Activated naive CD8-positive, alpha-beta T cell treated with anti-CD3 and anti-CD28 coated beads, Interleukin-2, amount 10 ng/mL, durations not matched to agents 7 days and 5 days (primary cell): ENCODE measurements around the gene WDFY4. TPM values are rescaled to one million over a fixed set of nuclear protein-coding genes. Genes with fewer than 3 reads are reported as not detected.

Experiments used
- ATAC-seq: fragments of 150-1000 bp; cut with Tn5 transposase; one replicate; pipeline ENCODE4 v1.10.0; 2021; ENCODE audit warnings: low read depth, moderate library complexity
- POLR2A ChIA-PET: fragments of 350-600 bp; sonication (Branson Sonifier 250); formaldehyde crosslinking; loops from one replicate; lab custom pipeline; 2021; ENCODE audit warnings: antibody characterized with exemption; lab: Charles Lee
- DNase-seq: peaks from one replicate; pipeline ENCODE4 v3.0.0; 2021
- H3K27ac Mint-ChIP-seq: one replicate; pipeline ENCODE4 v1.8.0; 2022; ENCODE audit warnings: mild to moderate bottlenecking, mixed read lengths
- H3K27me3 Mint-ChIP-seq: one replicate; pipeline ENCODE4 v1.8.0; 2022; ENCODE audit warnings: mild to moderate bottlenecking, moderate library complexity, mixed read lengths
- H3K36me3 Mint-ChIP-seq: one replicate; pipeline ENCODE4 v1.8.0; 2021; ENCODE audit warnings: mild to moderate bottlenecking, mixed read lengths
- H3K4me1 Mint-ChIP-seq: one replicate; pipeline ENCODE4 v1.8.0; 2021; ENCODE audit warnings: mixed read lengths
- H3K4me3 Mint-ChIP-seq: one replicate; pipeline ENCODE4 v1.8.0; 2022; ENCODE audit warnings: mild to moderate bottlenecking, moderate library complexity, mixed read lengths
- H3K9me3 Mint-ChIP-seq: one replicate; pipeline ENCODE4 v1.8.0; 2021; ENCODE audit warnings: mixed read lengths
- total RNA-seq, 2 experiments: library from RNA; stranded (reverse); gene quantifications; one replicate each; pipeline ENCODE4 v1.2.3, GENCODE V29; 2021

WDFY4 gene
- total RNA-seq, 2 experiments from 2014 or later: 1.5 to 2.4 TPM

GRCh38 chr10:48661441-48661840, 23.2 kb upstream of the WDFY4 start:
- no peak for ATAC-seq

GRCh38 chr10:48667960-48668590, 16.6 kb upstream of the WDFY4 start:
- peaks cover 3% of the 10 kb centered on the region for H3K9me3 Mint-ChIP-seq
- no peaks in the 10 kb centered on the region for H3K36me3 Mint-ChIP-seq
- POLR2A ChIA-PET: no interaction called here
- DNase-seq (no peak), ATAC-seq (no peak)
- H3K27me3 Mint-ChIP-seq: peaks cover 3% of the 10 kb centered on the region
- H3K27ac Mint-ChIP-seq: no peak overlapping the region
- no peaks in the 10 kb centered on the region for H3K4me1 Mint-ChIP-seq
- H3K4me3 Mint-ChIP-seq: no peak overlapping the region

More at GRCh38 chr10:48661441-48661840, 23.2 kb upstream of the WDFY4 start:
- Mint-ChIP-seq H3K4me3 (no peak overlapping the region), H3K9me3 (peaks cover 3% of the 10 kb centered on the region), H3K4me1 (peaks cover 8% of the 10 kb centered on the region), H3K27ac (no peak overlapping the region), H3K36me3 (no peaks in the 10 kb centered on the region), H3K27me3 (peaks cover 16% of the 10 kb centered on the region)
- DNase-seq: no peak
- POLR2A ChIA-PET: no interaction called here

DNA sequence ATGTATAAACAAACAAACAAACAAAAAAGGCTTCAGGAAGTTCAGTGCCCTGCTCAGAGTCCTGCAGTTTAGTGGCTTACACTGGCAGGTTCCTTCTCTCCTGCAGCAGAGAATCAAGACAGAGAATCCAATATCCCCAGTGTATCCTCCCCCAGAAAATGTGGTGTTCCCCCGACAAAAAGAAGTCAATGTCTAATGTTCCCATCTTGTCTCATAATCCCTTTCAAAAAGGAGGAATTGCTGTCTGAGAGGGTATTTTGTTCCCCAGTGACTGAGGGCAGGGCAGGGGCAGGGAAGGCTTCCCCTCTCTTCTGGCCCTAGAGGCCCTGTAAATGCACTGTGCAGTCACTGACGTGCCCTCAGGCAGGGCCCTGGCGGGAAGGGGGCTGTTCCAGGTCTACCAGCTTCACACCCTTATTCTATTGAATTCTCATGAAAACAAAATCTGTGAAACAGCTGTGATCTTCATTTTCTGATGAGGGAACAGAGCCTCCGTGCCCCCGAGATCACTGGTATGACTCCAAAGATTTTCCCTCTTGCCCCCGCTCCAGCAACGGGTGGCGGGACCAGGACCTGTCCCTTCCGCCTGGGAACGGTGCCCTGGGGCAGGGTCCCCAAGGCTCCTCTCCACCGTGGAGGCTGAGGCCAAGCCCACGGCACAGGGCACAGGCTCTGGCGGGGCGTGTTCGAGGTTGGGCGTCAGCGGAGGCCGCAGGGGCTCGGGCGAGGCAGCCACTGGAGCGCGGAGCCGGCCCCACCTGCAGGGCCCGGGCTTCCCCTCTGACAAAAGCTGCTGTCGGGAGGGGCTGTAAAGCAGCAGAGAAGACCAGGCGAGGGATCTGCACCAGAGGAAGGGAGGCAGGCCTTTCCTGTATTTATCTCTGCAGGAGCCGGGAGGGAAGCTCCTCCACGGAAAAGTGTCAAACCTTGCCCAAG, 13.4 kb upstream of the WDFY4 start:
- H3K4me1 Mint-ChIP-seq: no peaks in the 10 kb centered on the region
- no peak for ATAC-seq
- no peak overlapping the region for H3K27ac Mint-ChIP-seq
- H3K36me3 Mint-ChIP-seq: no peaks in the 10 kb centered on the region
- no peak for DNase-seq
- POLR2A ChIA-PET: no interaction called here
- H3K27me3 Mint-ChIP-seq: peaks cover 3% of the 10 kb centered on the region
- H3K4me3 Mint-ChIP-seq: no peak overlapping the region
- H3K9me3 Mint-ChIP-seq: no peaks in the 10 kb centered on the region

DNA sequence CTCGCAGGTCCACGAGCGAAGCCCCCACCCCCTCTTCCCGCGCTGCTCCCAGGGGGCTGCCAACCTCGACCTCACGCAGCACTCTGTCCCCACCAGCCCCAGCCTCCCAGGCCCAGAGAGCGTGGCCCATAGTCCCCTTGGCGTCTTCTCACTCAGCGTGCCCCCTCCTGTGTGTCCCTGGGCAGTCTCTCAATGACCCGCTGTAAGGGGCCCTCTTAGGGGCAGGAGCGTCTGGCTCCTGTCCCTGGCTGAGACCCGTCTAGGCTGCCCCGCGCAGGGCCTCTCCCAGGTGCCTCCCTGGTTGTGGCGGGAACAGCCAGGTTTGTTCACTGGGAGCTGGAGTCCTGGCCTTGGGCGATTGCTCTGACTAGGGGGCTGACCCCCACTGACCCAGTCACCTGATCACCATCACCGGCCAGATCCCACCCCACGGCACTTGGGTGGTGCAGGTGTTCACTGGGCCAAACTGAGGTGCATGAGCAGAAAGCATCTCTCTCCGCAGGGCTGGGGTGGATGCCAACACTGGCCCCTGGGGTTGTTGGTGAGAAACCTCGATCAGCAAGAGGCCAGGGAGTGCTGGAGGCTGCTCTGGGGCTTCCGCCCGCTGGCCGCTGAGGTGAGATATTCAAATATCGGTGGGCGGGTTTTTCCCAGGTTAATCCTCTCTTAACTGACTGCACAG, 12.6 kb upstream of the WDFY4 start:
- H3K27ac Mint-ChIP-seq: no peak overlapping the region
- POLR2A ChIA-PET: no interaction called here
- no peak overlapping the region for H3K4me3 Mint-ChIP-seq
- H3K9me3 Mint-ChIP-seq: no peaks in the 10 kb centered on the region
- ATAC-seq (no peak), DNase-seq (no peak)
- H3K36me3 Mint-ChIP-seq: no peaks in the 10 kb centered on the region
- no peaks in the 10 kb centered on the region for H3K4me1 Mint-ChIP-seq
- H3K27me3 Mint-ChIP-seq: peaks cover 3% of the 10 kb centered on the region

GRCh38 chr10:48672596-48673265, 11.9 kb upstream of the WDFY4 start:
- H3K27me3 Mint-ChIP-seq: peaks cover 3% of the 10 kb centered on the region
- POLR2A ChIA-PET: no interaction called here
- H3K4me3 Mint-ChIP-seq: no peak overlapping the region
- DNase-seq: no peak
- no peak for ATAC-seq
- no peaks in the 10 kb centered on the region for H3K4me1 Mint-ChIP-seq
- H3K36me3 Mint-ChIP-seq: no peaks in the 10 kb centered on the region
- no peak overlapping the region for H3K27ac Mint-ChIP-seq
- H3K9me3 Mint-ChIP-seq: no peaks in the 10 kb centered on the region

DNA sequence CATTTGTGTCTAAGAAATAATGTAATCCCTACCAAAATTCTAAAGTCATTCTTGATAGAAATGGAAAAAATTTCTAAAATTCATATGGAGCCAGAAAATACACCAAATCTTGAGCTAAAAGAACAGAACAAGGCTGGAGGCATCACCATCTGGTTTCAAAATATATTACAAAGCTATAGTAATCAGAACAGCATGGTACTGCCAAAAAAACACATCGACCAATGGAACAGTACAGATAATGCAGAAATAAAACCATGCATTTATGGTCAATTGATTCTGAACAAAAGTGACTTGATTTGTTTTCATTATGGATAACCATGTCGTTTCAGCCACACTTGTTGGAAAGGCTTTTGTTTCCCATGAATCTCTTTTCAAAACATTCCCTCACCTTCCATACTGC, 7.0 kb upstream of the WDFY4 start:
- DNase-seq: no peak
- no peak for ATAC-seq
- no peaks in the 10 kb centered on the region for H3K36me3 Mint-ChIP-seq
- peaks cover 4% of the 10 kb centered on the region for H3K27me3 Mint-ChIP-seq
- H3K4me1 Mint-ChIP-seq: no peaks in the 10 kb centered on the region
- no peak overlapping the region for H3K4me3 Mint-ChIP-seq
- no peak overlapping the region for H3K27ac Mint-ChIP-seq
- POLR2A ChIA-PET: no interaction called here
- no peaks in the 10 kb centered on the region for H3K9me3 Mint-ChIP-seq

GRCh38 chr10:48678041-48678440, 6.6 kb upstream of the WDFY4 start:
- Mint-ChIP-seq H3K9me3 (no peaks in the 10 kb centered on the region), H3K36me3 (no peaks in the 10 kb centered on the region), H3K27me3 (peaks cover 4% of the 10 kb centered on the region), H3K4me1 (no peaks in the 10 kb centered on the region), H3K4me3 (no peak overlapping the region), H3K27ac (no peak overlapping the region)
- POLR2A ChIA-PET: no interaction called here
- ATAC-seq (no peak), DNase-seq (no peak)

GRCh38 chr10:48681740-48682139, 2.9 kb upstream of the WDFY4 start:
- Mint-ChIP-seq H3K27me3 (peaks cover 22% of the 10 kb centered on the region), H3K4me1 (peaks cover 2% of the 10 kb centered on the region), H3K4me3 (no peak overlapping the region), H3K36me3 (no peaks in the 10 kb centered on the region), H3K27ac (no peak overlapping the region), H3K9me3 (no peaks in the 10 kb centered on the region)
- ATAC-seq (no peak), DNase-seq (no peak)
- POLR2A ChIA-PET: no interaction called here

DNA sequence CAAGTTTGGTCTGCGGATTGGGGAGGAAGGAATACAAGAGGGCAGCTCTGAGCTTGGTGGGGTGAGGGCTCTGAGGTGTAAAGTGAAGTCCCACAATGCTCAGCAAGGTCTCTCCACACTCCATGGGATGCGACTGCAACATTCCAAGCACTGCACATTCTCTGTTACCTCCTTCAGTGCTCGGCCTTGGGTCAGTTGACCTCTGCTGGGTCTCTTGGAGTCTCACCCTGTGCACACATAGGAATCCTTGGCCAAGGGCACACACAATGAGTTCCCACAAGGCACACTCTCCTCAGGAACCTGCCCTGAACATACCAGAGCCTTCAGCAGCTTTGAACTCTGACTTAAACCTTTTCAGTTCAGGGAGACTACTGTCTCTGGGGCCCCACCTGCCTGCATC, 2.4 kb upstream of the WDFY4 start:
- no peak for ATAC-seq
- peaks cover 2% of the 10 kb centered on the region for H3K4me1 Mint-ChIP-seq
- H3K9me3 Mint-ChIP-seq: no peaks in the 10 kb centered on the region
- H3K36me3 Mint-ChIP-seq: no peaks in the 10 kb centered on the region
- no peak overlapping the region for H3K4me3 Mint-ChIP-seq
- POLR2A ChIA-PET: no interaction called here
- H3K27me3 Mint-ChIP-seq: peaks cover 25% of the 10 kb centered on the region
- DNase-seq: no peak
- no peak overlapping the region for H3K27ac Mint-ChIP-seq

DNA sequence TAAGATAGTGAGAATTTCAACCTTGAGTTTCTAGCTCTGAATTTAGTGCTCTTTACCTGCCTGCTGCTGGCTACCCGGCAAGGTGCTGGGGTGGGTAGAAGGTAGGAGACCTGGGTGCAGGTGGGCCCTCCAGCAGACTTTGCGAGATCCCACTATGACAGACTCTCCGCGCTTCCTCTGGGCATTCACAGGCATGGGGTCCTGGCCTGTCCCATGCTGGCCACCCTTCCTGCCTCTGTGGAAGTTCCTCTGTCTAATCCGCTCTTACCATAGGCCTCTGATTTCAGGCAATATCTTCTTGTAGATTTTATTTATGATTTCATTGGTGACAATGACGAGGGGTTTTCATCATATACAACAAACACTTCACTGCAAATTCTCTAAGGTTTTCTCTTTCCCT, 1.2 kb upstream of the WDFY4 start:
- Mint-ChIP-seq H3K27me3 (peaks cover 25% of the 10 kb centered on the region), H3K4me3 (no peak overlapping the region), H3K4me1 (peaks cover 2% of the 10 kb centered on the region), H3K27ac (no peak overlapping the region), H3K9me3 (no peaks in the 10 kb centered on the region), H3K36me3 (no peaks in the 10 kb centered on the region)
- ATAC-seq (no peak), DNase-seq (no peak)
- POLR2A ChIA-PET: no interaction called here

DNA sequence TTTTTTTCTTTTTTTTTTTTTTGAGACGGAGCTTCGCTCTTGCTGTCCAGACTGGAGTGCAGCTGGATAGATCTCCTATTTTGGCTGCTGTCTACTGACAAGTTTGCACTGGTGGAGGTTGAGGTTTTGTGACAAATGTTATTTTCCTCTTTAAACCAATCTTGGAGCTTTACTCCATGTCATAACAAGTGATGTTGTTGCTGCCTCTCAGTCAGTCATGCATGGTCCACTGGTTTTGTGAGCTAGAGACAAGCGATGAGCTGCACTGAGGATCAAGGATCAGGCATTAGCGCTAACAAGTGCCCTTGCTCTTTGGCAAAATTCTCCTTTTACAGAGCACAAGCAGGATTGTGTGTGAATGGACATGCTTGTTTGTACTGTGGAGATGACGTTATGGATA, 805 bp upstream of the WDFY4 start:
- H3K27ac Mint-ChIP-seq: no peak overlapping the region
- H3K36me3 Mint-ChIP-seq: no peaks in the 10 kb centered on the region
- peaks cover 28% of the 10 kb centered on the region for H3K27me3 Mint-ChIP-seq
- ATAC-seq: no peak
- H3K9me3 Mint-ChIP-seq: no peaks in the 10 kb centered on the region
- H3K4me1 Mint-ChIP-seq: peaks cover 2% of the 10 kb centered on the region
- POLR2A ChIA-PET: no interaction called here
- no peak overlapping the region for H3K4me3 Mint-ChIP-seq
- no peak for DNase-seq

- Mint-ChIP-seq H3K27me3 (peaks cover 28% of the 10 kb centered on the region), H3K4me3 (no peak overlapping the region), H3K27ac (no peak overlapping the region), H3K9me3 (no peaks in the 10 kb centered on the region), H3K4me1 (peaks cover 2% of the 10 kb centered on the region), H3K36me3 (no peaks in the 10 kb centered on the region)
- ATAC-seq: no peak
- DNase-seq: no peak
- POLR2A ChIA-PET: no interaction called here
Measured at GRCh38 chr10:48684463-48684791, 246 bp upstream of the WDFY4 start.

- Mint-ChIP-seq H3K4me3 (no peak overlapping the region), H3K9me3 (no peaks in the 10 kb centered on the region), H3K27me3 (peaks cover 25% of the 10 kb centered on the region), H3K36me3 (no peaks in the 10 kb centered on the region), H3K27ac (no peak overlapping the region), H3K4me1 (peaks cover 2% of the 10 kb centered on the region)
- POLR2A ChIA-PET: no interaction called here
- DNase-seq (no peak), ATAC-seq (no peak)
Measured at GRCh38 chr10:48685731-48686130, 1.1 kb downstream of the WDFY4 start.
